GM10266 (cell line): ENCODE data around the gene APOBEC3G.
A peak's percentile ranks its signal among the peaks of the same experiment; 100 is the strongest.

Experiments used
- DNase-seq: peaks from one replicate; pipeline ENCODE4 v3.0.0; 2012; ENCODE audit errors: extremely low spot score
- TF ChIP-seq, protein P1 (sequence below): IDR thresholded peaks from 2 replicates; pipeline ENCODE4 v1.5.1; 2012; ENCODE audit warnings: mild to moderate bottlenecking, low read depth; ENCODE audit not compliant: control insufficient read depth, insufficient read depth; ENCODE audit errors: missing control alignments

Gene APOBEC3G

DNA sequence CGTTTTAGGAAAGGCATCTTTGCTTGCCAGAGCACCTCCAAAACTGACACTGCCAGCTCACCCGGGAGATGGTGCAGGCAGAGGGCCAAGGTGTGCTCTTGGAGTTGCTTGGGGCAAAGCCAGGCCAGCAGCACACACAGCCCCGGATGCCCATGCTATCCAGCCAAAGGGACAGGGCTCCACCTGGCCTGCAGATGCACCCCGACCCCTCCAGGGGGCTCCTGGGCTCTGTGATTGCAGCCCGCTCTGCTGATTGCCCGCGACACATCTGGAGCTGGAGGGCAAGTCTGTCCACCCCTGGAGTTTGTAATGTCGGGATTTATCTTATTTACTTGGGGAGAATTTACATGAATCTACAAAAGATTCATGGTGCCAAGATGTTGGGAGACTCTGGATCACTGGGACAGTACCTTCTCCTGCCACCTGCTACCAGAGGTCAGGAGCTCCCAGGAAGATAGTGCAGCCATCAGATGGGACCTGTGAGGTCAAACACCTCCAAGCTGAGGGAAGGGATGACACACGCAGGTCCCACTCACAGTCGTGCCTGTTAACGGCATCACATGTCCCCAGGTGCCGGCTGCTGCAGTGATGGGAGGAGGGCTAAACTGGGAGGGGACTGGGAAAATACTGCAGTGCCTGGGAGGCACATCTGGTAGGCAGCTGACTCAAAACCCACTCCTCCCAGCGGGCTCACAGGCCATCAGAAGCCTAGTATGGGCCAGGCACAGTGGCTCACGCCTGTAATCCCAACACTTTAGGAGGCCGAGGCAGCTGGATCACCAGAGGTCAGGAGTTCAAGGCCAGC is 58.2 kb downstream of the APOBEC3G start:
- DNase-seq = peak; percentile 75
- TF ChIP-seq, protein P1, sequence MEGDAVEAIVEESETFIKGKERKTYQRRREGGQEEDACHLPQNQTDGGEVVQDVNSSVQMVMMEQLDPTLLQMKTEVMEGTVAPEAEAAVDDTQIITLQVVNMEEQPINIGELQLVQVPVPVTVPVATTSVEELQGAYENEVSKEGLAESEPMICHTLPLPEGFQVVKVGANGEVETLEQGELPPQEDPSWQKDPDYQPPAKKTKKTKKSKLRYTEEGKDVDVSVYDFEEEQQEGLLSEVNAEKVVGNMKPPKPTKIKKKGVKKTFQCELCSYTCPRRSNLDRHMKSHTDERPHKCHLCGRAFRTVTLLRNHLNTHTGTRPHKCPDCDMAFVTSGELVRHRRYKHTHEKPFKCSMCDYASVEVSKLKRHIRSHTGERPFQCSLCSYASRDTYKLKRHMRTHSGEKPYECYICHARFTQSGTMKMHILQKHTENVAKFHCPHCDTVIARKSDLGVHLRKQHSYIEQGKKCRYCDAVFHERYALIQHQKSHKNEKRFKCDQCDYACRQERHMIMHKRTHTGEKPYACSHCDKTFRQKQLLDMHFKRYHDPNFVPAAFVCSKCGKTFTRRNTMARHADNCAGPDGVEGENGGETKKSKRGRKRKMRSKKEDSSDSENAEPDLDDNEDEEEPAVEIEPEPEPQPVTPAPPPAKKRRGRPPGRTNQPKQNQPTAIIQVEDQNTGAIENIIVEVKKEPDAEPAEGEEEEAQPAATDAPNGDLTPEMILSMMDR = peak; percentile 50

- TF ChIP-seq, protein P1 = no peak
- no peak for DNase-seq
Observed at GRCh38 chr22:39136317-39136716, 59.2 kb downstream of the APOBEC3G start.
